Mesothelial cell of epicardium (in vitro differentiated cells): ENCODE results near the gene HDAC4. TPM values are rescaled to one million over a fixed set of nuclear protein-coding genes. Genes with fewer than 3 reads are reported as not detected.

Experiments used
- DNase-seq, 2 experiments: peaks; one replicate each; pipeline ENCODE4 v3.0.0; 2021; ENCODE audit warnings: low spot score in 2 of 2; ENCODE audit not compliant: unreplicated experiment in 2 of 2
- H3K27ac Mint-ChIP-seq: 2 replicates; pipeline ENCODE4 v1.8.0; 2021; ENCODE audit warnings: mixed read lengths
- H3K27me3 Mint-ChIP-seq: 2 replicates; pipeline ENCODE4 v1.8.0; 2021; ENCODE audit warnings: low read depth, mixed read lengths
- H3K36me3 Mint-ChIP-seq: 2 replicates; pipeline ENCODE4 v1.8.0; 2021; ENCODE audit warnings: mixed read lengths
- H3K4me1 Mint-ChIP-seq: 2 replicates; pipeline ENCODE4 v1.8.0; 2021; ENCODE audit warnings: mixed read lengths
- H3K4me3 Mint-ChIP-seq: 2 replicates; pipeline ENCODE4 v1.8.0; 2021; ENCODE audit warnings: mild to moderate bottlenecking, moderate library complexity, mixed read lengths
- H3K9me3 Mint-ChIP-seq: 2 replicates; pipeline ENCODE4 v1.8.0; 2021; ENCODE audit warnings: mixed read lengths
- CTCF ChIP-seq: fragments of 200-600 bp; sonication (generic); IDR thresholded peaks from one replicate; pipeline ENCODE4 v1.5.0; 2021; ENCODE audit warnings: antibody characterized with exemption; ENCODE audit not compliant: unreplicated experiment
- total RNA-seq: library from RNA; stranded (reverse); gene quantifications from 3 replicates; pipeline ENCODE4 v1.2.1, GENCODE V29; 2021

Gene HDAC4
- total RNA-seq, 1 donor from 2014 or later, result 59.2 TPM

- Mint-ChIP-seq H3K27me3 (no peaks in the 10 kb centered on the region), H3K4me3 (no peak overlapping the region), H3K36me3 (no peaks in the 10 kb centered on the region), H3K9me3 (no peaks in the 10 kb centered on the region), H3K4me1 (peaks cover 76% of the 10 kb centered on the region), H3K27ac (peak overlapping the region; percentile 87)
- TF ChIP-seq CTCF, result no peak
- no peak for DNase-seq
Observed at GRCh38 chr2:239224955-239225354, 175.9 kb downstream of the HDAC4 start.

GRCh38 chr2:239224199-239224570 lies 176.6 kb downstream of the HDAC4 start:
- no peaks in the 10 kb centered on the region for H3K27me3 Mint-ChIP-seq
- H3K27ac Mint-ChIP-seq, result peak overlapping the region; percentile 87
- no peak for DNase-seq
- no peaks in the 10 kb centered on the region for H3K9me3 Mint-ChIP-seq
- peaks cover 68% of the 10 kb centered on the region for H3K4me1 Mint-ChIP-seq
- H3K4me3 Mint-ChIP-seq, result no peak overlapping the region
- TF ChIP-seq CTCF, result no peak
- H3K36me3 Mint-ChIP-seq, result no peaks in the 10 kb centered on the region

DNA sequence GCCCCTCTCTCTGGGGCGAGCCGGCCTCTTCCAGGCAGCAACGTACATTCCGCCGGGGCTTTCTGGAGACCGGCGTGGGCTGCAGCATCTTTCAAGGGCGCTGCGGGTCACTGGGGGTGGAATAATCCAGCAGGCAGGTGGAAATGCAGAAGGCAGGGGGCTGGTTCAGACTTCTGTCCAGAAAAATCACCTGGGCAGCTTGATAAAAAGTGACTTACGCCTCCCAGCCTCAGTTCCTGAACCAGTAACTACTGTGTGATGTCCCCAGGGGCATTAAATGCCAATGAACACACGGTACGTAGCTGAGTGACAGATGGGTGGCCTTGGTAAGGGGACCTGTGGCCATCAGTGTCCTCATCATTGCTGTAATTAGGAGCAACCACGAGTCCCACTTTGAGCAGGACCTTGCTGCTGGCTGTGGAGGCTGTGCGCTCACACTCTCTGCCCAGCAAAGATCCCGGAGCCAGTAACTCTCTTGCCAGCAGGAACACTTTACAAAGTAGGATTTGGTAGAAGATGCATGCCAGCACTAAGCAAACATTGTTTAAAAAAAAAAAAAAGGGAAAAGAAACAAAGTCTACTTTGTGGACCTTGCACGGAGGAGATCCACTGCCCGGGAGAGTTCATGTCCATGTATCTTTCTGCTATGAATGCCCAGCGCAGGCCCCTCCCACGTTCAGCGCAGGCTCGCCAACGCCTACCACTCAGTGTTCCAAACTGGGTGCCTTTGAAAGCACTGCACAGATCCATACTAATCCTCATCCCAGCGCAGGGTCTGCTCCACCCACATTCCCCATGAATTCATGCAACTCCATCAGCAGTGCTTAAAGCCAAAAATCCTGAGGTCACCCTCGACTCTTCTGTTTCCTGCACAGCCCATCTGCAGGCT lies 177.3 kb downstream of the HDAC4 start:
- no peak overlapping the region for H3K4me3 Mint-ChIP-seq
- peaks cover 67% of the 10 kb centered on the region for H3K4me1 Mint-ChIP-seq
- no peak for DNase-seq
- TF ChIP-seq CTCF, result no peak
- no peaks in the 10 kb centered on the region for H3K36me3 Mint-ChIP-seq
- H3K27ac Mint-ChIP-seq, result peak overlapping the region; percentile 99
- no peaks in the 10 kb centered on the region for H3K9me3 Mint-ChIP-seq
- H3K27me3 Mint-ChIP-seq, result no peaks in the 10 kb centered on the region

GRCh38 chr2:239222706-239223309 lies 178.0 kb downstream of the HDAC4 start:
- Mint-ChIP-seq H3K36me3 (no peaks in the 10 kb centered on the region), H3K27ac (peak overlapping the region; percentile 99), H3K4me3 (no peak overlapping the region), H3K4me1 (peaks cover 62% of the 10 kb centered on the region), H3K9me3 (no peaks in the 10 kb centered on the region), H3K27me3 (no peaks in the 10 kb centered on the region)
- TF ChIP-seq CTCF, result no peak
- DNase-seq, result no peak

GRCh38 chr2:239222312-239222660 lies 178.5 kb downstream of the HDAC4 start:
- Mint-ChIP-seq H3K36me3 (no peaks in the 10 kb centered on the region), H3K4me1 (peaks cover 57% of the 10 kb centered on the region), H3K27ac (peak overlapping the region; percentile 99), H3K4me3 (no peak overlapping the region), H3K9me3 (no peaks in the 10 kb centered on the region), H3K27me3 (no peaks in the 10 kb centered on the region)
- no peak for TF ChIP-seq CTCF
- DNase-seq, result no peak
